Stimulated activated CD4-positive, alpha-beta T cell treated with anti-CD3 and anti-CD28 coated beads, TNF-alpha, amount 100 ng/mL, for 48 hours (primary cell): ENCODE results near the gene DCLK1.
A peak's percentile ranks its signal among the peaks of the same experiment; 100 is the strongest.

Source experiments
- DNase-seq, 3 donors: peaks; one replicate each; pipeline ENCODE4 v3.0.0-alpha.2; 2020; ENCODE audit warnings: low read depth in 3 of 3

Gene DCLK1

GRCh38 chr13:35760735-35761281 lies 370.4 kb downstream of the DCLK1 start:
- no peak for DNase-seq

- no peak for DNase-seq
Measured at GRCh38 chr13:35747594-35747993, 383.6 kb downstream of the DCLK1 start.

GRCh38 chr13:35744566-35745178 lies 386.5 kb downstream of the DCLK1 start:
- no peak for DNase-seq

- DNase-seq, result no peak
Measured at GRCh38 chr13:35744144-35744543, 387.0 kb downstream of the DCLK1 start.

GRCh38 chr13:35743165-35743564 lies 388.0 kb downstream of the DCLK1 start:
- no peak for DNase-seq

GRCh38 chr13:35741657-35742056 lies 389.5 kb downstream of the DCLK1 start:
- no peak for DNase-seq

GRCh38 chr13:35736876-35737275 lies 394.3 kb downstream of the DCLK1 start:
- DNase-seq, result no peak

GRCh38 chr13:35733827-35734226 lies 397.4 kb downstream of the DCLK1 start:
- no peak for DNase-seq

GRCh38 chr13:35732565-35732964 lies 398.6 kb downstream of the DCLK1 start:
- DNase-seq, result no peak

GRCh38 chr13:35731471-35731870 lies 399.7 kb downstream of the DCLK1 start:
- no peak for DNase-seq

- DNase-seq, result no peak
Measured at GRCh38 chr13:35729926-35730627, 401.1 kb downstream of the DCLK1 start.

GRCh38 chr13:35727881-35728280 lies 403.3 kb downstream of the DCLK1 start:
- DNase-seq, result no peak

GRCh38 chr13:35724446-35724845 lies 406.7 kb downstream of the DCLK1 start:
- no peak for DNase-seq

- DNase-seq, result no peak
Measured at GRCh38 chr13:35723821-35724220, 407.4 kb downstream of the DCLK1 start.

- no peak for DNase-seq
Measured at GRCh38 chr13:35723053-35723461, 408.1 kb downstream of the DCLK1 start.

GRCh38 chr13:35722458-35723052 lies 408.6 kb downstream of the DCLK1 start:
- no peak for DNase-seq

GRCh38 chr13:35720690-35721554 lies 410.3 kb downstream of the DCLK1 start:
- peak in 2 of 3 donors; percentile 10 to 11 for DNase-seq

- no peak for DNase-seq
Measured at GRCh38 chr13:35720290-35720689, 410.9 kb downstream of the DCLK1 start.
